Activated naive CD8-positive, alpha-beta T cell treated with anti-CD3 and anti-CD28 coated beads, Interleukin-2, amount 10 ng/mL, durations not matched to agents 7 days and 5 days (primary cell): ENCODE data around the gene UNC5A. TPM values are rescaled to one million over a fixed set of nuclear protein-coding genes. Genes with fewer than 3 reads are reported as not detected.

Experiments
- ATAC-seq: fragments of 150-1000 bp; cut with Tn5 transposase; one replicate; pipeline ENCODE4 v1.10.0; 2021; ENCODE audit warnings: low read depth, moderate library complexity
- POLR2A ChIA-PET: fragments of 350-600 bp; sonication (Branson Sonifier 250); formaldehyde crosslinking; loops from one replicate; lab custom pipeline; 2021; ENCODE audit warnings: antibody characterized with exemption; lab: Charles Lee
- DNase-seq: peaks from one replicate; pipeline ENCODE4 v3.0.0; 2021
- H3K27ac Mint-ChIP-seq: one replicate; pipeline ENCODE4 v1.8.0; 2022; ENCODE audit warnings: mild to moderate bottlenecking, mixed read lengths
- H3K27me3 Mint-ChIP-seq: one replicate; pipeline ENCODE4 v1.8.0; 2022; ENCODE audit warnings: mild to moderate bottlenecking, moderate library complexity, mixed read lengths
- H3K36me3 Mint-ChIP-seq: one replicate; pipeline ENCODE4 v1.8.0; 2021; ENCODE audit warnings: mild to moderate bottlenecking, mixed read lengths
- H3K4me1 Mint-ChIP-seq: one replicate; pipeline ENCODE4 v1.8.0; 2021; ENCODE audit warnings: mixed read lengths
- H3K4me3 Mint-ChIP-seq: one replicate; pipeline ENCODE4 v1.8.0; 2022; ENCODE audit warnings: mild to moderate bottlenecking, moderate library complexity, mixed read lengths
- H3K9me3 Mint-ChIP-seq: one replicate; pipeline ENCODE4 v1.8.0; 2021; ENCODE audit warnings: mixed read lengths
- total RNA-seq, 2 experiments: library from RNA; stranded (reverse); gene quantifications; one replicate each; pipeline ENCODE4 v1.2.3, GENCODE V29; 2021

Gene UNC5A
- total RNA-seq, 2 experiments from 2014 or later = not detected

DNA sequence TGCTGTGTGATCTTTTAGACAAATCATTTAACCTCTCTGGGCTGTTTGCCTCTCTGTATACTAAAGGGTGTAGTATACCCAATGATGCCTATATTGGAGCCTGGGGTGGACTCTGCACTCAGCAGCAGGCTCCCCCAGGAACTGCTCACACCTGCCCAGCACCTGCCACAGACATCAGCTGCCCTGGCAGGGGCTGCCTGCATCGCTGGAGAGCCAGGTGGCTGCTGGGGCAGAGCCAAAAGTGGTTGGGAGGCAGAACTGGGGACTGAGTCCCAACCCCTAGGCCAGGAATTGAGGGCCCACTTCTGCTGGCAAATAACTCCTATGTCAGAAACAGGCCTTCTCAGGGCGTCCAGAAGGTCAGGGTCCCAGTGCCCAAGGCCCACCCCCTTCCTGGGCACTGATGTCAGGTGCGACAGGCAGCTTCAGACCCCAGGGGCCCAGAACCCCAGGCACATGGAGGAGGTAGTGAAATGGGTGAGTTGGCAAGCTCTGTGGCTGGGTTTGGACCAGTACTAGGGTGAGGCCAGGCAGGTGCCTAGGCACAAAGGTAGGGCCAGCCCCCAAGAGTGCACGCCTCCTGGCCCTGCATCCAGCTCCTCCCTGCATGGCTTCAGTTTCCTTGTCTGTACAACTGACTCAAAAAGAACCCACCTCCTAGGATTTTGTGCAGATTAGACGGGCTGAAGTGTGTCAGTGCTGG, 5.8 kb downstream of the UNC5A start:
- Mint-ChIP-seq H3K27ac (no peak overlapping the region), H3K27me3 (peaks cover 82% of the 10 kb centered on the region), H3K4me3 (no peak overlapping the region), H3K9me3 (no peaks in the 10 kb centered on the region), H3K36me3 (no peaks in the 10 kb centered on the region), H3K4me1 (peaks cover 18% of the 10 kb centered on the region)
- ATAC-seq (no peak), DNase-seq (no peak)
- POLR2A ChIA-PET = no interaction called here

DNA sequence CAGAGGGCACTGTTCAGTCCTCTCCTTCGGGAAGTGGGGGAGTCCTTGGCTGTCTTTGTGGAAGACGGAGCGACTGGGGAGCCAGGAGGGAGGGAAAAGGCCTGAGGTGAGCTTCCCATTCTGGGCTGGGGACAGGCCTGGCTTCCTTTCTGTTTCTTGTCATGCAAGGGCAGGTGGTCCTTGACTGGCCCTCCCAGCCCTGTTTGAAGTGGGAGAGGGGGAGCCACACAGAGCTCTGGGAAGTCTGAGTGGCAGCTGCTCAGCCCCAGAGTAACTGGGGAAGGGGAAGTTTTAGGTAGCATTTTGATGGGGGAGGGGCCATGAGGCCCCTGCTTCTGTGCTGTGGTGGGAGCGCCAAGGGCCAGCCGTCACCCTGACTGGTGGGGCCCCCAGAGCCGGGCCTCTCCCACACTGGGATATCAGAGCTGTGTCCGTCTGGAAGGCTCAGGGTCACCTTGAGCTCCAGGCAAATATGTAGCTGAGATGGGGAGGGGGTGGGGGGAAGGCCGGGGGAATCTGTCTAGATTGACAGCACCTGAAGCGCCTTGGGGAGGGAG, 6.5 kb downstream of the UNC5A start:
- Mint-ChIP-seq H3K9me3 (no peaks in the 10 kb centered on the region), H3K4me3 (peak overlapping the region; percentile 42), H3K4me1 (peaks cover 15% of the 10 kb centered on the region), H3K27ac (no peak overlapping the region), H3K27me3 (peaks cover 75% of the 10 kb centered on the region), H3K36me3 (no peaks in the 10 kb centered on the region)
- DNase-seq = no peak
- POLR2A ChIA-PET = no interaction called here
- no peak for ATAC-seq

DNA sequence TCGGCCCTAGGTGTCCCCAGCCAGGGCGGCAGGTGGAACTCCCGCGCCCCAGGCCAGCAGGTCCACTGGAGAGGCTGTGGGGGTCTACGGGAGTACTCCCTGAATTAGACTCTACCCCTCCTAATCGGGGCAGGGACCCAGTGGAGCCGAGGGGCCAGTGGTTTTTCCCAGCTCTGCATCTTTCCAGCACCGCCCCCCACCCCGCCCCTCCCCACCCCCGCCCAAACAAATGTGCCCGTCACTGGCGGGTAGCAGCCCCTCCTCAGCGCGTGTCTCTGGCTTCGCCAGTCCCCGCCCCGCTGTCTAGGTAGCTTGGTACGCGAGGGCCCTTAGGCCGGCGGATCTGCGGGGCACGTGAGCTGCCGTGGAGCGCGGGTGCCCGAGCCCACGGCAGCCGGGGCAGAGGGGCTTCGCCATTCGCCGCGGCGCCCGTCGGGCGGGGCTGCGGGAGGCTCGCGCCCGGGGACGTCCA, 7.0 kb downstream of the UNC5A start:
- ATAC-seq (no peak), DNase-seq (no peak)
- Mint-ChIP-seq H3K4me3 (no peak overlapping the region), H3K9me3 (no peaks in the 10 kb centered on the region), H3K27me3 (peaks cover 70% of the 10 kb centered on the region), H3K4me1 (peaks cover 11% of the 10 kb centered on the region), H3K36me3 (no peaks in the 10 kb centered on the region), H3K27ac (no peak overlapping the region)
- POLR2A ChIA-PET = no interaction called here

GRCh38 chr5:176817841-176818377, 7.5 kb downstream of the UNC5A start:
- ATAC-seq (peak; percentile 23), DNase-seq (no peak)
- Mint-ChIP-seq H3K9me3 (no peaks in the 10 kb centered on the region), H3K4me3 (peak overlapping the region; percentile 68), H3K27me3 (peaks cover 70% of the 10 kb centered on the region), H3K36me3 (no peaks in the 10 kb centered on the region), H3K4me1 (peaks cover 11% of the 10 kb centered on the region), H3K27ac (no peak overlapping the region)
- POLR2A ChIA-PET = no interaction called here

- peak; percentile 75 for ATAC-seq
- H3K36me3 Mint-ChIP-seq = no peaks in the 10 kb centered on the region
- POLR2A ChIA-PET = no interaction called here
- peaks cover 64% of the 10 kb centered on the region for H3K27me3 Mint-ChIP-seq
- H3K4me1 Mint-ChIP-seq = peaks cover 11% of the 10 kb centered on the region
- H3K27ac Mint-ChIP-seq = no peak overlapping the region
- peak; percentile 57 for DNase-seq
- no peaks in the 10 kb centered on the region for H3K9me3 Mint-ChIP-seq
- peak overlapping the region; percentile 68 for H3K4me3 Mint-ChIP-seq
Observed at GRCh38 chr5:176818391-176819098, 8.2 kb downstream of the UNC5A start.

DNA sequence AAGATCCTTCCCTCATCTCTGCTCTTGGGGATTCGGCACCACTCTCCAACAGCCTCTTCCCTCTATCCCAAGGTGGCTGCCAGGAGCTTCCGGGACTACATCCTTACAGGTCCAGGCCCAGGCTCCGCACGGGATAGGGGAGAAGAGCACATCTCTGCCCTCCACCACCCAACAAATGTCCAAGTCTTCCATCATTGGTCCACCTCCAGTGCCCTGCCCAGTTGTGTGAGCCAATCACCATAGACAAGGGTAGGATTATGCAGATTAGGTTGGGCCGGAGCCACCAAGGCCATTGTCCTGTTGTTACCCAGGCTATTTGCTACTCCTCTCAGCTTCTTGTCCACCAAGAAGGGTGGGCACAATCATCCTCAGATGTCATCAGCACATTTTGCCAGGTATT, 9.1 kb downstream of the UNC5A start:
- POLR2A ChIA-PET = no interaction called here
- H3K27ac Mint-ChIP-seq = no peak overlapping the region
- DNase-seq (no peak), ATAC-seq (no peak)
- no peaks in the 10 kb centered on the region for H3K9me3 Mint-ChIP-seq
- no peaks in the 10 kb centered on the region for H3K36me3 Mint-ChIP-seq
- peaks cover 11% of the 10 kb centered on the region for H3K4me1 Mint-ChIP-seq
- no peak overlapping the region for H3K4me3 Mint-ChIP-seq
- peaks cover 57% of the 10 kb centered on the region for H3K27me3 Mint-ChIP-seq

GRCh38 chr5:176820937-176821336, 10.6 kb downstream of the UNC5A start:
- peaks cover 45% of the 10 kb centered on the region for H3K27me3 Mint-ChIP-seq
- POLR2A ChIA-PET = interaction anchor here (1.4 kb wide), 1 partner anchor 12 kb away, joined by 4 read pairs; no protein-coding TSS in a partner anchor
- peaks cover 11% of the 10 kb centered on the region for H3K4me1 Mint-ChIP-seq
- no peaks in the 10 kb centered on the region for H3K36me3 Mint-ChIP-seq
- H3K9me3 Mint-ChIP-seq = no peaks in the 10 kb centered on the region
- no peak overlapping the region for H3K4me3 Mint-ChIP-seq
- DNase-seq (no peak), ATAC-seq (no peak)
- H3K27ac Mint-ChIP-seq = no peak overlapping the region

DNA sequence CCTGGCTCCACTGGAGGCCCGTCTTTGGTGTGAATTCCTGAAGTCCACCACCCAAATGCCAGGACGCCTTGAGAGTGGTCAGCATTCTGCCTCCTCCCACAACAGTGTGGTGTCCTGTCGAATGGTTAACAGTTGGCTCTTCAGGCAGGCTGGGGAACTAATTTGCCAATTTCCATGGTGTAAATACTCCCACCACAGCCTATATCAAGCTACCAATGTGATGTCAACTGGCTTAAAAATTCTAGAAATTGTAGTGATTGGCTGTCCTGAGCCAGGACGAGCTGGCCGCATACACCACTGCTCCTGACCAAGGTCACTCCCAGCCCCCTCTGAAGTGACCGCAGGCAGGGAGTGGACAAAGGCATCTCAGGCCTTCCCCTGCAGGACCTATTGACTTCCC, 11.1 kb downstream of the UNC5A start:
- H3K27me3 Mint-ChIP-seq = peaks cover 42% of the 10 kb centered on the region
- ATAC-seq = no peak
- H3K9me3 Mint-ChIP-seq = no peaks in the 10 kb centered on the region
- peaks cover 11% of the 10 kb centered on the region for H3K4me1 Mint-ChIP-seq
- H3K27ac Mint-ChIP-seq = no peak overlapping the region
- DNase-seq = no peak
- H3K4me3 Mint-ChIP-seq = no peak overlapping the region
- POLR2A ChIA-PET = interaction anchor here (1.4 kb wide), 1 partner anchor 12 kb away, joined by 4 read pairs; no protein-coding TSS in a partner anchor
- no peaks in the 10 kb centered on the region for H3K36me3 Mint-ChIP-seq

DNA sequence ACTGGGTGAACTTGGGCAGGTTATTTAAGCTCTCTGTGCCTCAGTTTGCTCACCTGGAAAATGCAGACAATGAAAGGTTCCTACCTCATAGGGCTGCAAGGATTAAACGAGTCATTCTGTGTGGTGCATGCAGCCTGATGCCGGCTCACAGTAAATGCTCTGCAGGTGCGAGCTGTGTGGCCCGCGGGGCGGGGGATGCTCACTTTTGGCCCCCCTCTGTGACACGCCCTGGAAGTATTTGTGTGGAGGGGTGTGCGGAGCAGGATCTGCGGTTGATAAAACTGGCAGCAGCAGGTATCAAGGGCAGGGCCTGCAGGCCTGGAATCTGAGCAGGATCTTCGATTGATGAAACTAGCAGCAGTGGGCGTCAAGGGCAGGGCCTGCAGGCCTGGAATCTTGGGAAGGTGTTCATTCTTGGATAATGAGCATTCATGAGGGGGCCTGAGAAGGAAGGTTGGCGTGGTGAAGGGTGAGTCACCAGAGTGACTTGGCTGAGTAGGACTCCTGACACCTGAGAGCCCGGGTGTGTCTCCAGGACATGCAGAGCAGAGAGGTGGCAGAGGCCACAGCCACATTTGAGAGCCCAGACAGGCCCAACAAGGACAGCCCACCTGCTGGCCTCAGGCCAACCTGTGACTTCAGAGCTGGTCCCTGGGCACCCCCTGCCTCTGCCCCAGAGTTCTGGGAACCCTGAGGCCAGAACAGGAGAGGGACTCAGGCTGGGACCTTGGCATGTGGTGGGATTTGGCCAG, 11.9 kb downstream of the UNC5A start:
- DNase-seq = no peak
- no peaks in the 10 kb centered on the region for H3K9me3 Mint-ChIP-seq
- POLR2A ChIA-PET = no interaction called here
- H3K4me1 Mint-ChIP-seq = peaks cover 11% of the 10 kb centered on the region
- H3K36me3 Mint-ChIP-seq = no peaks in the 10 kb centered on the region
- no peak overlapping the region for H3K27ac Mint-ChIP-seq
- H3K27me3 Mint-ChIP-seq = peaks cover 34% of the 10 kb centered on the region
- H3K4me3 Mint-ChIP-seq = no peak overlapping the region
- no peak for ATAC-seq

DNA sequence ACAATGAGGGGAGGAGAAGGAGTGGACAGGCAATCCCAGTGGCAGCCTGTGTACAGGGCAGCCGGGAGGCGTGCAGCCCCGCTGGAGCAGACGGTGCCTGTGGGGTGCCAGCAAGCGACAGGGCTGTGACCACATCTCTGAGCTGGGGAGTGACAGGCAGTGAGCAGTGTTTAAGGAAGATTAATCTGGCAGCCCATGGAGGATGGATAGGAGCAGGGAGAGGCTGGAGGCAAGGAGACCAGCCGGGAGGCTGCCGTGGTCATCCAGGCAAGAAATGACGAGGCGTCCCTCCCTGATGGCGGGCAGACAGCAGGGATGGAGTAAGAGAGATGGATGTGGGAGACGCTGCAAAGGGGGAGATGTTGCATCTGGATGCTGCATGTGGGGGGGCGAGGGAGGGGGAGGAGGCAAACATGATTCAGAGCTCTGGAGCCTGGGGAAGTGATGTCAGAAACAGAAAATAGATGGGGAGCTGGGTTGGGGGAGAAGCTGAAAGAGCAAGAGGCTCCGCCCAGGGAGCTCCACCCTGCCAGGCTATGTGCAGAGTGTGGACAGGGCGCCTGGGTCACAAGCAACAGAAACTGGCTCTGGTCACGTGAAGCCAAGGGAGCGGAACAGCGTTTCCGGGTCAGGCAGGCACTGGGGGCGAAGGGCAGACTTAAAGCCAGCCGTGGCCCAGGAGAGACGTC, 12.6 kb downstream of the UNC5A start:
- no peak for DNase-seq
- POLR2A ChIA-PET = no interaction called here
- H3K4me3 Mint-ChIP-seq = no peak overlapping the region
- H3K9me3 Mint-ChIP-seq = no peaks in the 10 kb centered on the region
- peaks cover 34% of the 10 kb centered on the region for H3K27me3 Mint-ChIP-seq
- peaks cover 11% of the 10 kb centered on the region for H3K4me1 Mint-ChIP-seq
- H3K36me3 Mint-ChIP-seq = no peaks in the 10 kb centered on the region
- H3K27ac Mint-ChIP-seq = no peak overlapping the region
- no peak for ATAC-seq

GRCh38 chr5:176823869-176824412, 13.6 kb downstream of the UNC5A start:
- Mint-ChIP-seq H3K36me3 (no peaks in the 10 kb centered on the region), H3K4me1 (peaks cover 3% of the 10 kb centered on the region), H3K27me3 (peaks cover 24% of the 10 kb centered on the region), H3K4me3 (no peak overlapping the region), H3K27ac (no peak overlapping the region), H3K9me3 (no peaks in the 10 kb centered on the region)
- POLR2A ChIA-PET = no interaction called here
- DNase-seq (no peak), ATAC-seq (no peak)

GRCh38 chr5:176824604-176825003, 14.2 kb downstream of the UNC5A start:
- no peaks in the 10 kb centered on the region for H3K9me3 Mint-ChIP-seq
- H3K36me3 Mint-ChIP-seq = no peaks in the 10 kb centered on the region
- DNase-seq (no peak), ATAC-seq (no peak)
- POLR2A ChIA-PET = no interaction called here
- no peaks in the 10 kb centered on the region for H3K4me1 Mint-ChIP-seq
- H3K4me3 Mint-ChIP-seq = no peak overlapping the region
- peaks cover 18% of the 10 kb centered on the region for H3K27me3 Mint-ChIP-seq
- H3K27ac Mint-ChIP-seq = no peak overlapping the region
